NT2/D1 (cell line): Measurements from ENCODE around the gene PITPNM3.

Experiments used
- SUZ12 ChIP-seq: IDR thresholded peaks from 2 replicates; pipeline ENCODE4 v1.6.1; 2011; ENCODE audit not compliant: insufficient read length, insufficient read depth; ENCODE audit errors: extremely low read depth
- YY1 ChIP-seq: IDR thresholded peaks from 2 replicates; pipeline ENCODE4 v1.6.1; 2011; ENCODE audit not compliant: insufficient read length, insufficient read depth
- ZNF274 ChIP-seq: IDR thresholded peaks from 2 replicates; pipeline ENCODE4 v1.6.1; 2011; ENCODE audit warnings: mild to moderate bottlenecking, low read depth, low read length

- TF ChIP-seq YY1 (peak; percentile 12), SUZ12 (no peak), ZNF274 (no peak)
Measured at GRCh38 chr17:6526362-6527152, 29.8 kb downstream of the PITPNM3 start.
